Left ventricle myocardium inferior (tissue), 1 donor: ENCODE results near the gene SEZ6. TPM values are rescaled to one million over a fixed set of nuclear protein-coding genes. Genes with fewer than 3 reads are reported as not detected.

Source experiments
- DNase-seq: peaks from one replicate; pipeline ENCODE4 v3.0.0-alpha.2; 2020
- H3K27ac ChIP-seq: fragments of 200-600 bp; replicated peaks from 2 replicates; pipeline ENCODE4 v1.8.0; 2021
- H3K27me3 ChIP-seq: fragments of 200-600 bp; 2 replicates; pipeline ENCODE4 v1.8.0; 2021; ENCODE audit warnings: low read depth
- H3K36me3 ChIP-seq: fragments of 200-600 bp; 2 replicates; pipeline ENCODE4 v1.8.0; 2021
- H3K4me1 ChIP-seq: fragments of 200-600 bp; 2 replicates; pipeline ENCODE4 v1.8.0; 2021
- H3K4me3 ChIP-seq: fragments of 200-600 bp; 2 replicates; pipeline ENCODE4 v1.8.0; 2021; ENCODE audit warnings: mild to moderate bottlenecking, moderate library complexity
- H3K9me3 ChIP-seq: fragments of 200-600 bp; replicated peaks from 2 replicates; pipeline ENCODE4 v1.8.0; 2021
- CTCF ChIP-seq: fragments of 200-600 bp; IDR thresholded peaks from 2 replicates; pipeline ENCODE4 v1.8.0; 2021; ENCODE audit warnings: antibody characterized with exemption, mild to moderate bottlenecking, borderline replicate concordance
- intact Hi-C: fragments of 100-400 bp; cut with micrococcal nuclease; formaldehyde crosslinking; loops from one replicate; pipeline ENCODE4 v1.11.0; 2022
- total RNA-seq: library from RNA; stranded (reverse); fragmentation: NEBNext Ultra II Directional; extraction: Animal tissue kit (Norgen Biotek cat#: 25700); gene quantifications from one replicate; pipeline ENCODE4 v1.2.1, GENCODE V29; 2021
- donor health status: DM: no; HTN: yes; CAD: no; lungs with severe emphysema.

SEZ6 gene
- total RNA-seq, 1 donor from 2014 or later = not detected

GRCh38 chr17:28968231-28968913 lies 37.5 kb downstream of the SEZ6 start:
- no peak overlapping the region for H3K4me3 ChIP-seq
- H3K27me3 ChIP-seq = peaks cover 17% of the 10 kb centered on the region
- H3K36me3 ChIP-seq = no peaks in the 10 kb centered on the region
- TF ChIP-seq CTCF = no peak
- intact Hi-C loops = loop anchor here (5.0 kb wide), 1 partner anchor 144 kb away; no protein-coding TSS in a partner anchor
- no peaks in the 10 kb centered on the region for H3K9me3 ChIP-seq
- H3K4me1 ChIP-seq = peaks cover 61% of the 10 kb centered on the region
- DNase-seq = no peak
- no peak overlapping the region for H3K27ac ChIP-seq

- Histone ChIP-seq H3K4me3 (no peak overlapping the region), H3K36me3 (no peaks in the 10 kb centered on the region), H3K4me1 (peaks cover 52% of the 10 kb centered on the region), H3K9me3 (no peaks in the 10 kb centered on the region), H3K27ac (no peak overlapping the region), H3K27me3 (peaks cover 22% of the 10 kb centered on the region)
- intact Hi-C loops = loop anchor here (5.0 kb wide), 1 partner anchor 145 kb away; no protein-coding TSS in a partner anchor
- DNase-seq = no peak
- no peak for TF ChIP-seq CTCF
Observed at GRCh38 chr17:28967221-28968135, 38.4 kb downstream of the SEZ6 start.

DNA sequence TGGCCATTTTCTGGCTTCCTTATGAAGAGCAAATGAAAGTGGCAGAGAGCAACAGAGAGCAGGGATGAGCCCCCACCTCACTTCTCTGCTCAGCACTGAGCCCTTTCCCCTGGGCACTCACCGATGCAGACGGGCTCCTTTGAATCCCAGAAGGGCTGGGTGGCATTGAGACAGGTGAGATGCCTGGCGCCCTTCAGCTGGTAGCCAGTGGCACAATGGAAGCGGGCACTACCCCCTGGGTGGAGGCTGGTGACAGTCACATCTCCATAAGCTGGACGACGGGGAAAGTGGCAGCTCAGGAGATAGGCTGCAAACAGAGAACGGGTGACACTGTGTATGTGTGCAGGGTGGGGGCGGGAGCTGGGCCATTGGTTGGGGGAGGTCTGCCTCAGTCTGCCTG lies 42.0 kb downstream of the SEZ6 start:
- Histone ChIP-seq H3K36me3 (no peaks in the 10 kb centered on the region), H3K27ac (no peak overlapping the region), H3K9me3 (no peaks in the 10 kb centered on the region), H3K27me3 (peaks cover 26% of the 10 kb centered on the region), H3K4me1 (peaks cover 21% of the 10 kb centered on the region), H3K4me3 (no peak overlapping the region)
- DNase-seq = no peak
- intact Hi-C loops = no loop called here
- no peak for TF ChIP-seq CTCF

- H3K9me3 ChIP-seq = no peaks in the 10 kb centered on the region
- TF ChIP-seq CTCF = no peak
- no peak overlapping the region for H3K27ac ChIP-seq
- intact Hi-C loops = no loop called here
- DNase-seq = no peak
- no peak overlapping the region for H3K4me3 ChIP-seq
- no peaks in the 10 kb centered on the region for H3K36me3 ChIP-seq
- peaks cover 26% of the 10 kb centered on the region for H3K27me3 ChIP-seq
- H3K4me1 ChIP-seq = peaks cover 14% of the 10 kb centered on the region
Observed at GRCh38 chr17:28963055-28963611, 42.7 kb downstream of the SEZ6 start.

GRCh38 chr17:28961391-28961790 lies 44.4 kb downstream of the SEZ6 start:
- Histone ChIP-seq H3K27me3 (peaks cover 26% of the 10 kb centered on the region), H3K4me1 (peaks cover 4% of the 10 kb centered on the region), H3K36me3 (no peaks in the 10 kb centered on the region), H3K4me3 (no peak overlapping the region), H3K9me3 (no peaks in the 10 kb centered on the region), H3K27ac (no peak overlapping the region)
- TF ChIP-seq CTCF = no peak
- DNase-seq = no peak
- intact Hi-C loops = no loop called here
